NCI-H1417 treated with DMSO at 0.1 percent for 48 hours (cell line): ENCODE measurements around the gene TRIM9.

ENCODE experiments used
- DNase-seq: peaks from one replicate; lab custom pipeline; 2025; lab: John Stamatoyannopoulos, UW

Gene TRIM9

DNA sequence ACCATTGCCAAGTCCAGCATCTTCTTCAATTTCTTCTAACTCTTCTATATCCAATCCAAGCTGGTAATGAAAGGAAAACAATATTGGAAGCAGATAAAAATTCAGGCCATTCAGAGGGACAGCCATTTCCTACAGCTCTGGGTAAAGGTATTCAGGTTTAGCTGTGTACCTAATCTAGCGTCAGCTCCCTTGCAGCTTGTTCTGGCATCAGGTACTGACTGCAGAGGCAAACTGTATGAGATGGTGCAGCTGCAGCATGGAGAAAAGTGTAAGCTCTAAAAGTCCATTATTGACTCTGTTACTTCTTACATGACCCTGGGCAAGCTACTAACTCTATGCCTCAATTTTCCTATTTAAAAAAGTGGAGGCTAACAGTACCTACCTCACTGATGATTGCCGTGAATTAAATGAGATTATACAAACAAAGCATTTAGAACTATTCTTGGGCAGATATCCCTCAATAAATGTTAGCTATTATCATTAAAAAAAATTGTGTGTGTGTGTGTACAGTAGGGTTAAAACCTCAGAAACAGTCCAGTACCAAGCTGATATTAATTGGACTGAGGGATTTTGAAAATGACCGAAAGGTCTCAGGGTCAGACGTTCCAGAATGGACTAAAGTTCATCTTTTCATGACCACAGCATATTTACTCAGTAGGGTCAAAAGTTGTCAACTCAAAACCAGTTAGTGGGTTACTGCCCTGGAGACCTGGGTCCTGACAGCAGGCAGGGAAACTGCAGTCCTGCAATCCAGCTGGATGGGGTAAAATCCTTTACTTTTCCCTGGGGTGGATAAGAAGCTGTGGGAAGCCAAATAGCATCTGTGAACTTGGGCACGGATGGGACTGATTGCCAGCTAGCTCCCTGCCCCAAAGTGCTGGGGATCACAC, 159.5 kb downstream of the TRIM9 start:
- no peak for DNase-seq

DNA sequence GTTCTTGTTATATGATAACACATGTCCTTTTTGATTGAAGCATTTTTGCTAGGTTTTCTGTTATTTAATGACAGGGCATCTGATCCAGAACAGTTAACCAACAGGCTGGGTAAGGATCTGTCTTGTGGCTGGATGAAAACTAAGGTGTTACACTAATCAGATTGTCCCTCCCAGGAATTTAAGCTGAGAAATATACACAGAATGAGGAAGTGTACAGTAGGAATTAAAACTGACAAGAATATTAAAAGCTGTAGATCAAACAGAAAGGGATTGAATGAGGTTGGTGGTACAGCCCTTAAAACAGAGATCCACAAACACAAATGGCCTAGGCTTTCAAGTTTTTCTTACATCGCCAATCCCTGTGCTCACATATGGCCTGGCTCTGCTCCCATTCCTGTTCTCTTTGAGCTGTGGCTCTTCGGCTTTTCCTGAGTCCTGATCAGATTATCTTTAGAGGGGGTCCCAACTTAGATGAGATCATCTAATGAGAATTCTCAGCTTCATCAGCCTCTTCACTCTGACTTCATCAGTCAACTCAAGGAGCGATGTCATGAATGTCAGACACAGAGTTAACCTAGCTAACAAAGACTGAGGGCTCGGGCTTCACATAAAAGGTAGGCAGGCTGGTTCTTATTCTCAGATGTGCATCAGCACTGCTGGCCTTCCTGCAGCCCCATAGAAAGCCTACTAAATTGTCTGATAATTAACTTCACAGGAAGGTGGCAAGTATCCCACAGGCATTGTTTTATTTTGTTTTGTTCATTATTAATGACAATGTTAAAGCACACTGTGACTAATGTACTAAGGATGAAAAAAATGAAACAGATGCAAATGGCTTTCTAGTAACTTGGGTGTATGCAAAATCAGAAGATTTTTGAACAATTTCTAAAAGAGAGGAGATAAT, 162.1 kb downstream of the TRIM9 start:
- no peak for DNase-seq

GRCh38 chr14:50932156-50932555, 162.7 kb downstream of the TRIM9 start:
- DNase-seq, result no peak

GRCh38 chr14:50931559-50931958, 163.3 kb downstream of the TRIM9 start:
- DNase-seq, result no peak

DNA sequence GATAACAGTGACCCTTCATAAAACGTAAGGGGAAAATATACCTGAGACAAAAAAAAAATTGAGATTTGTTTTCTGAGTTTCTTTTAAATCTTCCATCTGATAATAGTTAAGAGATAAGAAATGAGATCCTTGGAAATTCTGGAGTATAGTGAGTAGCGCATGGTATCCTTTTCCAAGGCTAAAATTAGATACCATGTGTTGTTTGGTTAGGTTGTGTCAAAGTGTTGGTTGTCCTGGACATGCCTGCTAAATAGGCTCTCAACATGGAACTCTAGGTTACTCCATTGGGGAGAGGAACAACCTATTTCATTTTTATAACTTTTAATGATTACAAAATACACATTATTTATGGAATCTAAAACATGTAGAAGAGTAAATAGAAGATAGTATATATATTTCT, 165.4 kb downstream of the TRIM9 start:
- no peak for DNase-seq

DNA sequence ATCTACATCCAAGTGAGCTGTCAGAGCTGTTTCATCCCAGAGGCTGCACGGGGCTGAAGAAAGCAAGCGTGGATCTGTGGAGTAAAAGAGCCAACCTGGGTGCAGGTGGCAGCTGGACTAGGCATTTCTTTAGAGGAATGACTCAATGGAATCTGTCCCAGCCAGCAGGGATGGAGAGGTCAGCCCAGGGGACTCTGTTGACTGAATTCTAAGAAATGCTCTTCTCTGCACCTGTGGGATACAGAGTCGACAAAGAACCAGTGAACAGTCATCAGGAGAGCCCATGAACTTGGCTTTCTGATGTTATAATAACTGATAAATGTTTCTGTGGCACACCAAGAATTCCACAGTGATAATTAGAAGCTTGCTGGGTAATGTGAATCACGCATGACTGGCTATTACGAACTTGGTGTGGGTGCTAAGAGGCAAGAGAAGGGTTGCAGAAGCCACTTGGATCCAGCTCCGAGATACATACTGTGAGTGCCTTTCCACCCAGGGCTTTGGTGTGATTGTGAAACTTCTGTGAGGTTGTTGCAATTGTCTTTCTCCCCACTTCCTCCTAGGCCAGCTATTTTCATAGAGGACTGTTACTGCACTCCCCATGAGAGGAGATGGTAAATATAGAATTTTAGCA, 166.8 kb downstream of the TRIM9 start:
- no peak for DNase-seq

DNA sequence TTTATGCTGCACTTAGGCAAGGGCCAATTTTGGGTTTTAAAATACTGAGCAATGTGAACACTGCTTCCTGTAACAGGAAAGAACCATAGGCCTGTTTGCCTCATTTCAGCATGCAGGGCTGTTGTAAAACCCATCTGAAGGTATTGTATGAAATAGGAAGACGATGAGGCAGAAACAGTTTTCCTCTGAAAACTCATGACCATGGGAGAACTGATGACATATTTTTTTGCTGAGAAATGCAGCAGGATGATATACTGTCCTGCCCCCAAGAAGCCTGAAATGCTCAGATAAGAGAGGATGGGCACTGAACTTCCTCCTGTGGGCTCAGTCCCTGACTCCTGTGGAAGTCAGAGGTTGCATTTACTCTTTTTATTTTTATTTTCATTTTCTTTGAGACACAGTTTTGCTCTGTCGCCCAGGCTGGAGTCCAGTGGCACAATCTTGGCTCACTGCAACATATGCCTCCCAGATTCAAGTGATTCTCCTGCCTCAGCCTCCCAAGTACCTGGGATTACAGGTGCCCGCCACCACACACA, 168.0 kb downstream of the TRIM9 start:
- no peak for DNase-seq
